Transverse colon (tissue), 4 donors: ENCODE measurements around the gene IL4R. TPM values are rescaled to one million over a fixed set of nuclear protein-coding genes. Genes with fewer than 3 reads are reported as not detected.

Experiments used
- DNase-seq: peaks from one replicate; pipeline ENCODE4 v3.0.0-alpha.2; 2019
- H3K27ac ChIP-seq, 4 donors: fragments of 200-600 bp; sonication (generic); 2 replicates each; pipeline ENCODE4 v1.5.1; 2016 to 2018; ENCODE audit warnings: inconsistent platforms in 4 of 4
- H3K27me3 ChIP-seq: fragments of 200-600 bp; sonication (generic); 2 replicates; pipeline ENCODE4 v1.5.1; 2017; ENCODE audit warnings: inconsistent platforms
- H3K36me3 ChIP-seq, 4 donors: fragments of 200-600 bp; sonication (generic); 2 replicates each; pipeline ENCODE4 v1.5.1; 2017 to 2019; ENCODE audit warnings: inconsistent platforms in 4 of 4
- H3K4me1 ChIP-seq, 4 donors: fragments of 200-600 bp; sonication (generic); 2 replicates each; pipeline ENCODE4 v1.5.1; 2017 to 2020; ENCODE audit warnings: inconsistent platforms in 4 of 4
- H3K4me3 ChIP-seq, 4 donors: fragments of 200-600 bp; sonication (generic); 1 replicate in 1 of 4; 2 replicates in 3 of 4; pipeline versions ENCODE4 v1.5.1 to v1.6.1; 2017 to 2019; ENCODE audit warnings: inconsistent platforms in 4 of 4
- H3K9me3 ChIP-seq, 2 donors: fragments of 200-600 bp; sonication (generic); 2 replicates each; pipeline ENCODE4 v1.5.1; 2017 to 2019; ENCODE audit warnings: inconsistent platforms in 2 of 2
- EP300 ChIP-seq: sonication (generic); formaldehyde crosslinking; IDR thresholded peaks from one replicate; pipeline ENCODE4 v1.6.1; 2017; ENCODE audit warnings: antibody characterized with exemption, low read depth
- POLR2A ChIP-seq: fragments of 450-650 bp; IDR thresholded peaks from one replicate; pipeline ENCODE4 v1.6.1; 2016; ENCODE audit warnings: antibody characterized with exemption, mild to moderate bottlenecking, moderate library complexity
- POLR2AphosphoS5 ChIP-seq, 3 donors: sonication (generic); formaldehyde crosslinking; IDR thresholded peaks; one replicate each; pipeline ENCODE4 v1.6.1; 2016; ENCODE audit warnings: antibody characterized with exemption in 3 of 3
- WGBS, 2 donors: methylation state at CpG; one replicate each; pipeline ENCODE4 v1.1.5; 2018; ENCODE audit warnings: low coverage in 1 of 2; 5-methylcytosine and 5-hydroxymethylcytosine counted together
- in situ Hi-C, 4 donors: fragments of 200-750 bp; cut with MboI; loops; one replicate each; pipeline versions ENCODE4 v1.15.0 to v1.15.1; 2017; ENCODE audit warnings: low sequenced_read_pairs in 3 of 4, low pct_ligation_motif_present in 1 of 4, low pct_unique_long_range_greater_than_20kb in 1 of 4
- intact Hi-C: fragments of 100-400 bp; cut with DNase I; formaldehyde crosslinking; loops from one replicate; pipeline ENCODE4 v1.15.1; 2023; ENCODE audit warnings: low total_unique reads
- total RNA-seq, 4 donors: library from RNA; depleted of rRNA; stranded (reverse); fragments of >200 nt; gene quantifications; one replicate each; pipeline ENCODE4 v1.1.0, GENCODE V29; 2016
- TF ChIP-seq, protein P1 (sequence below), 5 experiments: fragments of 200-600 bp in 3 of 5; fragments of 450-650 bp in 2 of 5; sonication (generic) in 3 of 5; IDR thresholded peaks; 1 replicate in 2 of 5; 2 replicates in 3 of 5; pipeline ENCODE4 v1.5.1; 2016 to 2017; ENCODE audit warnings: antibody characterized with exemption in 5 of 5, inconsistent platforms in 3 of 5, mild to moderate bottlenecking in 2 of 5, moderate library complexity in 1 of 5

IL4R gene
- total RNA-seq, 4 donors from 2014 or later, result 106 to 235 (median 156) TPM

DNA sequence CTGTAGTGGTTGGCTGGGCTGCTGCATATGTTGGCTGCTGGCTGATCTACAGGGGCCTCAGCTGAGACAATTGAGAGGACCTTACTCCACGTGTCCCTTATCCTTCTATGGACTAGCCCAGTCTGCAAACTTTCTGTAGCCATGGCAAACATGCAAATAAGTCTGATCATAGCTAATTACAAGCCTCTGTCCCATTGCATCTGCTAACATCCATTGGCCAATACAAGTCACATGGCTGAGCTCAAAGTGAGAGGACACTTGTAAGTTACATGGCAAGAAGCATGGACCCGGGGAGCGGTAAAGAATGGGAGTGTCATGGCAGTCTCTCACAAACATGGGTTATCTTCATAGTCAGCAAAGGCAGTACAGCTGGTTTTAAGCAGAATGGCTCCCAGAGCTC is 11.6 kb upstream of the IL4R start:
- 60 to 78% methylated on average over 1 to 3 of the region's 3 CpGs for WGBS, 2 donors
- Histone ChIP-seq H3K27me3 (no peaks in the 10 kb centered on the region), H3K27ac (no peak overlapping the region), H3K4me1 (peaks cover 0 to 4% (median 0%) of the 10 kb centered on the region in 4 donors), H3K36me3 (no peaks in the 10 kb centered on the region), H3K4me3 (no peak overlapping the region), H3K9me3 (no peaks in the 10 kb centered on the region)
- in situ Hi-C loops, result no loop called here
- intact Hi-C loops, result no loop called here
- no peak for DNase-seq
- TF ChIP-seq POLR2A (no peak), EP300 (no peak), POLR2AphosphoS5 (IDR thresholded peaks at IDR 0.05) (no peak)
- TF ChIP-seq, protein P1, sequence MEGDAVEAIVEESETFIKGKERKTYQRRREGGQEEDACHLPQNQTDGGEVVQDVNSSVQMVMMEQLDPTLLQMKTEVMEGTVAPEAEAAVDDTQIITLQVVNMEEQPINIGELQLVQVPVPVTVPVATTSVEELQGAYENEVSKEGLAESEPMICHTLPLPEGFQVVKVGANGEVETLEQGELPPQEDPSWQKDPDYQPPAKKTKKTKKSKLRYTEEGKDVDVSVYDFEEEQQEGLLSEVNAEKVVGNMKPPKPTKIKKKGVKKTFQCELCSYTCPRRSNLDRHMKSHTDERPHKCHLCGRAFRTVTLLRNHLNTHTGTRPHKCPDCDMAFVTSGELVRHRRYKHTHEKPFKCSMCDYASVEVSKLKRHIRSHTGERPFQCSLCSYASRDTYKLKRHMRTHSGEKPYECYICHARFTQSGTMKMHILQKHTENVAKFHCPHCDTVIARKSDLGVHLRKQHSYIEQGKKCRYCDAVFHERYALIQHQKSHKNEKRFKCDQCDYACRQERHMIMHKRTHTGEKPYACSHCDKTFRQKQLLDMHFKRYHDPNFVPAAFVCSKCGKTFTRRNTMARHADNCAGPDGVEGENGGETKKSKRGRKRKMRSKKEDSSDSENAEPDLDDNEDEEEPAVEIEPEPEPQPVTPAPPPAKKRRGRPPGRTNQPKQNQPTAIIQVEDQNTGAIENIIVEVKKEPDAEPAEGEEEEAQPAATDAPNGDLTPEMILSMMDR (IDR thresholded peaks at IDR 0.05), result no peak

GRCh38 chr16:27303256-27304100 is 10.3 kb upstream of the IL4R start:
- intact Hi-C loops (no loop called here), in situ Hi-C loops (no loop called here)
- Histone ChIP-seq H3K4me3 (no peak overlapping the region), H3K27me3 (no peaks in the 10 kb centered on the region), H3K36me3 (no peaks in the 10 kb centered on the region), H3K4me1 (peaks cover 0 to 4% (median 0%) of the 10 kb centered on the region in 4 donors), H3K9me3 (no peaks in the 10 kb centered on the region), H3K27ac (no peak overlapping the region)
- TF ChIP-seq POLR2A (no peak), POLR2AphosphoS5 (IDR thresholded peaks at IDR 0.05) (no peak)
- TF ChIP-seq, protein P1 (IDR thresholded peaks at IDR 0.05), result no peak
- WGBS, 2 donors, result 64 to 90% methylated on average over 2 to 12 of the region's 12 CpGs
- no peak for DNase-seq

GRCh38 chr16:27304102-27304501 is 9.7 kb upstream of the IL4R start:
- WGBS, 2 donors, result 56 to 61% methylated on average over 2 of the region's 2 CpGs
- in situ Hi-C loops (no loop called here), intact Hi-C loops (no loop called here)
- H3K9me3 ChIP-seq, result no peaks in the 10 kb centered on the region
- no peaks in the 10 kb centered on the region for H3K27me3 ChIP-seq
- TF ChIP-seq, protein P1 (IDR thresholded peaks at IDR 0.05), result no peak
- no peak for TF ChIP-seq EP300
- no peak for TF ChIP-seq POLR2A
- TF ChIP-seq POLR2AphosphoS5 (IDR thresholded peaks at IDR 0.05), result no peak
- H3K4me1 ChIP-seq, result peaks cover 0 to 4% (median 0%) of the 10 kb centered on the region in 4 donors
- no peak overlapping the region for H3K27ac ChIP-seq
- no peak overlapping the region for H3K4me3 ChIP-seq
- no peaks in the 10 kb centered on the region for H3K36me3 ChIP-seq
- DNase-seq, result no peak

DNA sequence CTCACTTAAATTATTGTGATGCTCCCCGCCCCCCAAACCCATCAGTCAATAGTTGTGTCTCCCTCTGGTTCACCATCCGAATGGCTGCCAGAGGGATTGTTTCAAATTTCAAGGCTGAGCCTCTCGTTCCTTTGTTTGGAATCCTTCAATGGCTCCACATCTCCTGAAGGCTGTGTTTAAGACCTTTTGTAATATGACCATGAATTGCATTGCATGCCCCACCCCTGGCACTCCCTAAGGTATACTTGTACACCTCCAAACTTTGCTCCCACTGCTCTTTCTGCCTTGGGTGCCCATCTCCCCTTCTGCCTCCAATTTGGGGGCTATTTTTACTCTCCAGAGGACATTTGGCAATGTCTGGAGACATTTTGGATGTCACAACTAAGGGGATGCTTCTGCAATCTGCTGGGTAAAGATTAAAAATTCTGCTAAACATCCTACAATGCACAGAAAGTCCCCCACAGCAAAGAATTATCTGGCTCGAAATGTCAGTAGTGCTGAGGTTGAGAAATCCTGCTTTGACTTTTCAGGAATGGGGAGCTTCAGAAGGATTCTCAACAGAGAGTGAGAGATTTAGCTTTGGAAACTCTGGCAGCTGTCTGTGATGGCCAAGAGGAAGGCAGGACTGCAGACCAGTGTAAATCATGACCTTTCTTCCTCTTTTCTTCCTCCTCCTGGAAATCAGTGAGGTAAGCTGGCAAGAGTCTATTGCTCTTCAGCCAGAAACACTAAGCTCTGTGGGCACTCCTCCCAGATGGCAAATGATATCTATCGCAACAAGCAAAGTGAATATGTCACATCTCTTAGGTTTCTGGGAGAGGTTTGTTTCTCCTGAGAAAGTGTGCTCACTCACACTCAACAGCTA is 8.7 kb upstream of the IL4R start:
- no peak overlapping the region for H3K4me3 ChIP-seq
- TF ChIP-seq EP300 (no peak), POLR2AphosphoS5 (IDR thresholded peaks at IDR 0.05) (no peak), POLR2A (no peak)
- TF ChIP-seq, protein P1 (IDR thresholded peaks at IDR 0.05), result no peak
- H3K4me1 ChIP-seq, result peaks cover 0 to 4% (median 0%) of the 10 kb centered on the region in 4 donors
- no peak for DNase-seq
- H3K27ac ChIP-seq, result no peak overlapping the region
- intact Hi-C loops, result no loop called here
- H3K36me3 ChIP-seq, result no peaks in the 10 kb centered on the region
- in situ Hi-C loops, result no loop called here
- H3K9me3 ChIP-seq, result no peaks in the 10 kb centered on the region
- 40 to 65% methylated on average over 1 to 5 of the region's 5 CpGs for WGBS, 2 donors
- H3K27me3 ChIP-seq, result no peaks in the 10 kb centered on the region
